Pancreas (tissue), 10 donors: Measurements from ENCODE around the gene DNAJB14. TPM values are rescaled to one million over a fixed set of nuclear protein-coding genes. Genes with fewer than 3 reads are reported as not detected.

Source experiments
- ATAC-seq, 4 donors: fragments of 200-7000 bp; cut with Tn5 transposase; one replicate each; pipeline versions ENCODE4 v1.8.0 to v1.9.1; 2020; ENCODE audit warnings: mild to moderate bottlenecking in 4 of 4, moderate library complexity in 4 of 4
- DNase-seq, 6 donors: peaks; one replicate each; pipeline ENCODE4 v3.0.0-alpha.2; 2020
- FAIRE-seq: peaks from 2 replicates; lab custom pipeline; 2012; peaks lifted over from hg19 to GRCh38; lab: Jason Lieb, UNC
- H3K27ac ChIP-seq, 4 donors: fragments of 200-600 bp; sonication (generic); 1 replicate in 3 of 4; 2 replicates in 1 of 4; pipeline versions ENCODE4 v1.5.0 to v1.8.0; 2020
- H3K27me3 ChIP-seq, 4 donors: fragments of 200-600 bp; one replicate each; pipeline ENCODE4 v1.8.0; 2021
- H3K36me3 ChIP-seq, 3 donors: fragments of 200-600 bp; sonication (generic) in 1 of 3; one replicate each; pipeline versions ENCODE4 v1.5.0 to v1.8.0; 2020 to 2021
- H3K4me1 ChIP-seq, 3 donors: fragments of 200-600 bp; one replicate each; pipeline ENCODE4 v1.8.0; 2021
- H3K4me3 ChIP-seq, 4 donors: fragments of 200-600 bp; sonication (generic) in 2 of 4; one replicate each; pipeline versions ENCODE4 v1.5.0 to v1.8.0; 2020 to 2021
- H3K9me3 ChIP-seq, 4 donors: fragments of 200-600 bp; one replicate each; pipeline ENCODE4 v1.8.0; 2021
- WGBS, 2 donors: extraction: QIAGEN DNeasy Blood & Tissue Kit; methylation state at CpG; one replicate each; pipeline ENCODE4 v1.1.7; 2013; 5-methylcytosine and 5-hydroxymethylcytosine counted together
- intact Hi-C, 3 donors: fragments of 100-400 bp; cut with DNase I; formaldehyde crosslinking; loops; one replicate each; pipeline versions ENCODE4 v1.11.1 to v1.14.2; 2022
- polyA plus RNA-seq, 2 donors: library from polyadenylated mRNA; stranded (reverse); fragments of 200-250 nt; gene quantifications; one replicate each; pipeline ENCODE4 v1.2.3, GENCODE V29; 2013
- total RNA-seq, 6 donors: library from RNA; stranded (reverse); fragmentation: NEBNext Ultra II Directional in 4 of 6; extraction: Animal tissue kit (Norgen Biotek cat#: 25700) in 4 of 6; gene quantifications; one replicate each; pipeline versions ENCODE4 v1.2.1 to v1.2.4, GENCODE V29; 2021 to 2023
- TF ChIP-seq, protein P1 (sequence below), 4 donors: fragments of 200-600 bp; sonication (generic) in 3 of 4; IDR thresholded peaks; one replicate each; pipeline versions ENCODE4 v1.5.0 to v1.8.0; 2021; ENCODE audit warnings: antibody characterized with exemption in 4 of 4
- donor health status: healthy with polysubstance abuse.
- donor health status: DM: no; HTN: no; CAD: no; lungs with moderate emphysema.
- donor health status: DM: no; HTN: no; CAD: no.
- donor health status: control.
- donor health status: control.
- donor health status: Bipolar disorder and iron deficiency.
- donor health status: DM: yes; HTN: yes; CAD: no.
- donor health status: DM: no; HTN: no; CAD: no.
- donor health status: DM: no; HTN: no; CAD: no.
- donor health status: DM: yes; HTN: yes; CAD: no.

Gene DNAJB14
- total and polyA plus RNA-seq, 8 donors: 3.6 to 23.7 (median 11.6) TPM

DNA sequence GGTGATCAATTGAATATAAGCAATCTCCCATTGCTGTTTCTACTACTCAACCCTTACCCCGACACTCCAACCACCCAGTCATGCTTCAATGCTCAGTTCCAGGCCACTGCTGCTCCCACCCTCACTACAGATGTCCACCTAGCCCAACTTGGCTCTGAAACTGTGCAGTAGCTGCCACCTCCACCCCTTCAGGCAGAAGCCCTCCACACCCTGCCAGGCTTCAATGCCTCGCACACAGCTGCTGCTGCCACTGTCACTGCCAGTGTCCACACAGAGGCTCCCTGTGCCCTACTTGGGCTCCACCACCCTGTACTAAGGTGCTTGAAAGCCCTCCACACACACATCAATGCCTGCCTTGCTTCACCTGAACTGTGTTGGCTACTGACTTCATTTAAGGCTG lies 86.8 kb downstream of the DNAJB14 start:
- Histone ChIP-seq H3K36me3 (no peaks in the 10 kb centered on the region), H3K4me3 (no peak overlapping the region), H3K4me1 (no peaks in the 10 kb centered on the region), H3K27me3 (no peaks in the 10 kb centered on the region), H3K27ac (no peak overlapping the region), H3K9me3 (no peaks in the 10 kb centered on the region)
- ATAC-seq (no peak), DNase-seq (no peak), FAIRE-seq (no peak)
- TF ChIP-seq, protein P1, sequence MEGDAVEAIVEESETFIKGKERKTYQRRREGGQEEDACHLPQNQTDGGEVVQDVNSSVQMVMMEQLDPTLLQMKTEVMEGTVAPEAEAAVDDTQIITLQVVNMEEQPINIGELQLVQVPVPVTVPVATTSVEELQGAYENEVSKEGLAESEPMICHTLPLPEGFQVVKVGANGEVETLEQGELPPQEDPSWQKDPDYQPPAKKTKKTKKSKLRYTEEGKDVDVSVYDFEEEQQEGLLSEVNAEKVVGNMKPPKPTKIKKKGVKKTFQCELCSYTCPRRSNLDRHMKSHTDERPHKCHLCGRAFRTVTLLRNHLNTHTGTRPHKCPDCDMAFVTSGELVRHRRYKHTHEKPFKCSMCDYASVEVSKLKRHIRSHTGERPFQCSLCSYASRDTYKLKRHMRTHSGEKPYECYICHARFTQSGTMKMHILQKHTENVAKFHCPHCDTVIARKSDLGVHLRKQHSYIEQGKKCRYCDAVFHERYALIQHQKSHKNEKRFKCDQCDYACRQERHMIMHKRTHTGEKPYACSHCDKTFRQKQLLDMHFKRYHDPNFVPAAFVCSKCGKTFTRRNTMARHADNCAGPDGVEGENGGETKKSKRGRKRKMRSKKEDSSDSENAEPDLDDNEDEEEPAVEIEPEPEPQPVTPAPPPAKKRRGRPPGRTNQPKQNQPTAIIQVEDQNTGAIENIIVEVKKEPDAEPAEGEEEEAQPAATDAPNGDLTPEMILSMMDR (IDR thresholded peaks at IDR 0.05): no peak
- intact Hi-C loops: no loop called here
- WGBS, 2 donors: 87 to 89% methylated on average over 2 of the region's 2 CpGs

DNA sequence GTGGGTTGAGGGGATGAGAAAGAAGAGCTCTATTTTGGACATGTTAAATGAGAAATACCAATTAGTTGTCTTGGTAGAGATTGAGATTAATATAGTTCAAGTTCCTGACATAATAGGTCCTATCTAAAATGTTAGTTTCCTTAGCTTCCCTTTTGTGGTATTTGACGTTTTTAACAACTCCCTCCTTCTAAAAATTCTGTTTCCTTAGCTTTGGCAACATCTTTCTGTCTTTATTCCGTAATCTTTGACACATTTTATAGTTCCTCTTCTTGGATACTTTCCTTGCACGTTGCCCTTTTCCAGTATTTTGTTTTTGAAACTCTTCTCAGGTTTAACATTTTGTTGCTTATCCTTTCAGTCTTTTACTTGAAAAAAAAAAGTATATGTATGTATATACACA lies 89.1 kb downstream of the DNAJB14 start:
- ATAC-seq (peak in 1 of 4 donors; percentile 16), FAIRE-seq (no peak), DNase-seq (no peak)
- no peaks in the 10 kb centered on the region for H3K36me3 ChIP-seq
- TF ChIP-seq, protein P1 (IDR thresholded peaks at IDR 0.05): no peak
- no peaks in the 10 kb centered on the region for H3K27me3 ChIP-seq
- no peaks in the 10 kb centered on the region for H3K4me1 ChIP-seq
- no peak overlapping the region for H3K27ac ChIP-seq
- H3K9me3 ChIP-seq: no peaks in the 10 kb centered on the region
- WGBS, 2 donors: 51% methylated on average over 3 of the region's 3 CpGs
- intact Hi-C loops: no loop called here
- no peak overlapping the region for H3K4me3 ChIP-seq

DNA sequence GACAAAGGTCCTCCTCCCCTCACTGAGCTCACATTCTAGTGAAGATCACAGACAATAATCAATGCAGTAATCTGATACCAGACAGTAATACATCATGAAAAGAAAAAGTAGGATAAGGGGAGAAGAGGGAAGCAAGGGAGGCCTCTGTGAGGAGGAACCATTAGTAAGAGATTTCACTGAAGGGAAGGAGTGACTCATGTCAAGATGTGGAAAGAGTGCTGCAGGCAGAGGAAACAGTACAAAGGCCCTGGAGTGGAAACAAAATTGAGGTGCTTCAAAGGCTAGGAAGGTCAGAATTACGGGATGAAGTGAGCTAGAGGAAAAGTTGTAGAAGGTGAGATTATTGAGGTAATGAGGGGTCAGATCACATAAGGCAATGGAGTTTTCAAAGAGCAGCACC lies 90.3 kb downstream of the DNAJB14 start:
- ATAC-seq: peak in 2 of 4 donors; percentile 73 to 85
- no peak for FAIRE-seq
- no peak for DNase-seq
- H3K36me3 ChIP-seq: no peaks in the 10 kb centered on the region
- no peak overlapping the region for H3K27ac ChIP-seq
- H3K4me3 ChIP-seq: no peak overlapping the region
- intact Hi-C loops: no loop called here
- 57 to 75% methylated on average over 1 of the region's 1 CpG for WGBS, 2 donors
- no peaks in the 10 kb centered on the region for H3K9me3 ChIP-seq
- no peaks in the 10 kb centered on the region for H3K27me3 ChIP-seq
- TF ChIP-seq, protein P1 (IDR thresholded peaks at IDR 0.05): no peak
- no peaks in the 10 kb centered on the region for H3K4me1 ChIP-seq

DNA sequence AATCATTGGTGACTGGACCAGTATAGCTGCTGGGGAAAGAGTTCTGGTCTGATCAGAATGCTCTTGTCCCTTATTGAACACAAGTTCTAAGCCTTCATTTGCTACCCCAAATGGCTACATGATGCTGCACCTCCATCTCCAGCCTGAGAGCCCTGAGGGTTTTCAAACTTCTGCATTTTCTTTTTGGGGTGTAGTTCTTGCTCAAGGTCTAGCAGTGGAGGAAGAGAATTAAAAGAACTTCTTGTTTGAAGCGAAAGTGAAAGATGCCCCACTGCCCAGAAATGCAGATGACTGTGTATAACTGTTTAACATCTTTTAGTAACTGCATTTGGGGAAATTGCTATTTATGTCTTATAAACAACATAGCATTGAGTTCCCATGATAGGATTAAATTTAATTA lies 90.7 kb downstream of the DNAJB14 start:
- Histone ChIP-seq H3K4me1 (no peaks in the 10 kb centered on the region), H3K27ac (no peak overlapping the region), H3K36me3 (no peaks in the 10 kb centered on the region), H3K4me3 (no peak overlapping the region), H3K9me3 (no peaks in the 10 kb centered on the region), H3K27me3 (no peaks in the 10 kb centered on the region)
- no peak for FAIRE-seq
- TF ChIP-seq, protein P1 (IDR thresholded peaks at IDR 0.05): no peak
- WGBS, 2 donors: 84 to 91% methylated on average over 1 of the region's 1 CpG
- ATAC-seq: peak in 2 of 4 donors; percentile 69 to 72
- peak in 1 of 6 donors; percentile 15 for DNase-seq
- intact Hi-C loops: no loop called here

DNA sequence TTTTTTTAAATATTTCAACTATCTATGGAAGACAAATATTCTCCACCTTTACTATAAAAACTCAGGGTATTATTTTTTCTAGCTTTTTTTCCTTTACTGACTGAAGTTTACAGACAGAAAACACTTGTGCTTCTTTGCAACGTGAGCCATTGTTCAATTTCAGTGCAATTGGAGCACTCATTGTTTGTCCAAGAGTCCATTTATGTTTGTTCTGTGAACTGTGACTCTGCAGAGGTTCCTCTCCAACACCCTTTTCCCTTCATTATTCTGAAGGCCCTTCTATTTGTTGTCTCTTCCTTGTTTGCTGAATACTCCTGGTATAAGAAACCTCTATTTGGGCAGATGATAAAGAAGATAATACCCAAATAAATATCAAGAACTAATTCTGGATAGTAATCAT lies 92.4 kb downstream of the DNAJB14 start:
- no peaks in the 10 kb centered on the region for H3K4me1 ChIP-seq
- H3K4me3 ChIP-seq: no peak overlapping the region
- ATAC-seq (no peak), FAIRE-seq (no peak), DNase-seq (no peak)
- H3K9me3 ChIP-seq: no peaks in the 10 kb centered on the region
- intact Hi-C loops: no loop called here
- TF ChIP-seq, protein P1 (IDR thresholded peaks at IDR 0.05): no peak
- H3K36me3 ChIP-seq: no peaks in the 10 kb centered on the region
- no peak overlapping the region for H3K27ac ChIP-seq
- 26 to 41% methylated on average over 1 of the region's 1 CpG for WGBS, 2 donors
- no peaks in the 10 kb centered on the region for H3K27me3 ChIP-seq
